MM.1S (cell line): ENCODE results near the gene ERVV-1.

Source experiments
- EZH2 ChIP-seq: fragments of 300-600 bp; sonication (generic); optimal IDR thresholded peaks from 2 replicates; pipeline ENCODE3; 2017; ENCODE audit warnings: low read depth, mild to moderate bottlenecking, antibody characterized with exemption, low read length, mixed read lengths
- EZH2phosphoT487 ChIP-seq: fragments of 300-600 bp; sonication (generic); IDR thresholded peaks from 2 replicates; pipeline ENCODE4 v1.6.1; 2018; ENCODE audit warnings: antibody characterized with exemption, low read length
- TF ChIP-seq, protein P1 (sequence below): fragments of 300-600 bp; sonication (generic); IDR thresholded peaks from 2 replicates; pipeline ENCODE4 v1.5.1; 2016; ENCODE audit warnings: antibody characterized with exemption, low read length, mixed read lengths

DNA sequence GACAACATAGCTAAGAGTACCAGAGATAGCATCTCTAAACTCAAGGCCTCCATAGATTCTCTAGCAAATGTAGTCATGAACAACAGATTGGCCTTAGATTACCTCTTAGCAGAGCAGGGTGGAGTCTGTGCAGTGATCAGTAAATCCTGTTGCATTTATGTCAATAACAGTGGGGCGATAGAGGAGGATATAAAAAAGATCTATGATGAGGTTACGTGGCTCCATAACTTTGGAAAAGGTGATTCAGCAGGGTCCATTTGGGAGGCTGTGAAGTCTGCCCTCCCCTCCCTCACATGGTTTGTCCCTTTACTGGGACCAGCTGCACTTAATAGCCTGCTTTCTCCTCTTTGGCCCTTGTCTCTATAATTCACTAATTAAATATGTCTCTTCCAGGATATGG, 1.4 kb downstream of the ERVV-1 start:
- TF ChIP-seq, protein P1, sequence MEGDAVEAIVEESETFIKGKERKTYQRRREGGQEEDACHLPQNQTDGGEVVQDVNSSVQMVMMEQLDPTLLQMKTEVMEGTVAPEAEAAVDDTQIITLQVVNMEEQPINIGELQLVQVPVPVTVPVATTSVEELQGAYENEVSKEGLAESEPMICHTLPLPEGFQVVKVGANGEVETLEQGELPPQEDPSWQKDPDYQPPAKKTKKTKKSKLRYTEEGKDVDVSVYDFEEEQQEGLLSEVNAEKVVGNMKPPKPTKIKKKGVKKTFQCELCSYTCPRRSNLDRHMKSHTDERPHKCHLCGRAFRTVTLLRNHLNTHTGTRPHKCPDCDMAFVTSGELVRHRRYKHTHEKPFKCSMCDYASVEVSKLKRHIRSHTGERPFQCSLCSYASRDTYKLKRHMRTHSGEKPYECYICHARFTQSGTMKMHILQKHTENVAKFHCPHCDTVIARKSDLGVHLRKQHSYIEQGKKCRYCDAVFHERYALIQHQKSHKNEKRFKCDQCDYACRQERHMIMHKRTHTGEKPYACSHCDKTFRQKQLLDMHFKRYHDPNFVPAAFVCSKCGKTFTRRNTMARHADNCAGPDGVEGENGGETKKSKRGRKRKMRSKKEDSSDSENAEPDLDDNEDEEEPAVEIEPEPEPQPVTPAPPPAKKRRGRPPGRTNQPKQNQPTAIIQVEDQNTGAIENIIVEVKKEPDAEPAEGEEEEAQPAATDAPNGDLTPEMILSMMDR: no peak
- no peak for TF ChIP-seq EZH2
- TF ChIP-seq EZH2phosphoT487: no peak
